ENCODE measurements around the gene GPR132.
"Not testable (repeated sequence)": the region's sequence is repeated elsewhere in the genome, so short reads cannot be mapped to it uniquely, and the experiment has no call there.

Gene GPR132

DNA sequence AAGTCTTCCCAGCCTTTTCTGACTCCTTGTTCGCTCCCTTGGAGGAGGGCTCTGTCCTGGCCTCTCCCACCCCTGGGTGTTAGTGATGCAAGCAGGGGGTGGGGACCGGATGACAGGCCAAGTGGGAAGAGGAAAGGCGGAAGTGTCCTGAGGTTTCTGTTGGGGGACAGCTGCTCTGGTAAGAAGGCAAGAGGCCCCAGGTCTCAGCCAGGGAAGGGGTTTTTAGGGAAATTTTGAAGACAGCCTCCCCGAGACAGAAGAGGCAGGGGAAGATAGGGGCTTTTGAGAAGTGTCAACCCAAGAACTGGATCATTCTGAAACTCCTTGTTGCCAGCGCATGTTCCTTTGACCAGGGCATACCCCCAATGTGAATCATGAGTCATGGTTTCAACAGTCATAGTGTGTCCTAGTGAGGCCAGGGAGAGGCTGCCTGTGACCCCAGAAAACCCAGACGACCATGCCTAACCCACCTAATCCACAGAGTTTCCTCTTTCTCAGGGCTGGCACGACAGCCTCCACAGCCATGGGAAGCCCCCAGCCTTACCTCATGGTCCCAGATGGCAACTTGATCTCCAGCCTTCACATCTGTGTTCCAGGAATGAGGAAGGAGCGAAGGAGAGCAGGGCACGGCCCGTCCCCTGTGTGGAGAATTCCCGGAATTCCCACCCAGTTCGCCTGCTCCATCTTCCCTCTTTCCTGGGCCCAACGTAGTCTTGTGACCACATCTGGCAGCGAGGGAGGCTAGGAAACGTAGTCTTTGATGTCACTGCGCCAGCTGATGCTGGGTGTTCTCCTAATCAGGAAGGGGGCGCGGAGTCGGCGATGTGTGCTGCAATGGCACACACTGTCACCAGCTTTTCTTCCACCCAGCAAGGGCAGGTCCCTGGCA lies 4.9 kb upstream of the GPR132 start:
- Histone ChIP-seq H3K9me3 (ENCODE audit: control insufficient read depth in 1 of 2, low read length in 2 of 2) (no peaks in the 10 kb centered on the region), H3K36me3 (ENCODE audit: control insufficient read depth in 1 of 2, insufficient read depth in 2 of 2, low read length in 2 of 2) (no peaks in the 10 kb centered on the region), H3K9ac (ENCODE audit: low read depth in 1 of 2, low read length in 2 of 2) (no peak overlapping the region), H3K4me3 (ENCODE audit: low read depth in 1 of 2, low read length in 2 of 2) (no peak overlapping the region), H3K27me3 (ENCODE audit: control insufficient read depth in 1 of 2, insufficient read depth in 2 of 2, low read length in 2 of 2) (peaks cover 7 to 8% of the 10 kb centered on the region in 2 donors), H3K27ac (ENCODE audit: low read depth, low read length) (no peak overlapping the region), H3K4me1 (ENCODE audit: control insufficient read depth in 1 of 2, insufficient read depth in 2 of 2, low read length in 2 of 2) (peaks cover 0 to 11% of the 10 kb centered on the region in 2 donors)

DNA sequence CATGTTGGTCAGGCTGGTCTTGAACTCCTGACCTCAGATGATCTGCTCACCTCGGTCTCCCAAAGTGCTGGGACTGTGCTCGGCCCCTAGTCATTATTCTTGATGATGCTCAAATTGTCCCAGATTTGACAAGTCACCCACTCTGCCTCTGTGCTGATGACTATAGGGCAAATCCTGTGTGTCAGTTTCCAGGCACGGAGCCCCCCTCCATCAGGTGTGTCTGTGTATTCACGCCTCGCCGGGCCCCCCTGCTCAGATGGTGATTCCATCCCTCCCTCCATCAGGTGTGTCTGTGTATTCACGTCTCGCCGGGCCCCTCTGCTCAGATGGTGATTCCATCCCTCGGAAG lies 4.3 kb upstream of the GPR132 start:
- Histone ChIP-seq H3K27ac (ENCODE audit: low read depth, low read length) (no peak overlapping the region), H3K36me3 (ENCODE audit: control insufficient read depth in 1 of 2, insufficient read depth in 2 of 2, low read length in 2 of 2) (no peaks in the 10 kb centered on the region), H3K9me3 (ENCODE audit: control insufficient read depth in 1 of 2, low read length in 2 of 2) (no peaks in the 10 kb centered on the region), H3K27me3 (ENCODE audit: control insufficient read depth in 1 of 2, insufficient read depth in 2 of 2, low read length in 2 of 2) (peaks cover 7 to 8% of the 10 kb centered on the region in 2 donors), H3K9ac (ENCODE audit: low read depth in 1 of 2, low read length in 2 of 2) (no peak overlapping the region), H3K4me3 (ENCODE audit: low read depth in 1 of 2, low read length in 2 of 2) (no peak overlapping the region), H3K4me1 (ENCODE audit: control insufficient read depth in 1 of 2, insufficient read depth in 2 of 2, low read length in 2 of 2) (peaks cover 0 to 13% of the 10 kb centered on the region in 2 donors)

DNA sequence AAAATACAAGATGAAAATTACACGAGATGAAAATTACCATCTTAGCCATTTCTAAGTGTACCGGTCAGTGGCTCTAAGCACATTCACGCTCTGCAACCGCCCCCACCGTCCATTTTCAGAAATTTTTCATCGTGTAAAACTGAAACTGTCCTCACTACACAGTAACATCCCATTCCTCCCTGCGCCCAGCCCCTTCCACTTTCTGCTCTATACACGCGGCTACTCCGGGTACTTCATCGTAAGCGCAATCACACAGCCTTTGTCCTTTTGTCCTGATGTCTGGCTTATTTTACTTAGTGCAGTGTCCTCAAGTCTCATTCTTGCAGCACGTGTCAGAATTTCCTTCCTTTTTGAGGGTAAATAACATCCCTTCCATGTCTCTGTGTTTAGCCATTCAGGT lies 3.6 kb upstream of the GPR132 start:
- Histone ChIP-seq H3K4me3 (ENCODE audit: low read depth in 1 of 2, low read length in 2 of 2) (no peak overlapping the region), H3K27ac (ENCODE audit: low read depth, low read length) (no peak overlapping the region), H3K9me3 (ENCODE audit: control insufficient read depth in 1 of 2, low read length in 2 of 2) (no peaks in the 10 kb centered on the region), H3K27me3 (ENCODE audit: control insufficient read depth in 1 of 2, insufficient read depth in 2 of 2, low read length in 2 of 2) (peaks cover 4 to 7% of the 10 kb centered on the region in 2 donors), H3K9ac (ENCODE audit: low read depth in 1 of 2, low read length in 2 of 2) (no peak overlapping the region), H3K36me3 (ENCODE audit: control insufficient read depth in 1 of 2, insufficient read depth in 2 of 2, low read length in 2 of 2) (no peaks in the 10 kb centered on the region), H3K4me1 (ENCODE audit: control insufficient read depth in 1 of 2, insufficient read depth in 2 of 2, low read length in 2 of 2) (peaks cover 0 to 13% of the 10 kb centered on the region in 2 donors)

DNA sequence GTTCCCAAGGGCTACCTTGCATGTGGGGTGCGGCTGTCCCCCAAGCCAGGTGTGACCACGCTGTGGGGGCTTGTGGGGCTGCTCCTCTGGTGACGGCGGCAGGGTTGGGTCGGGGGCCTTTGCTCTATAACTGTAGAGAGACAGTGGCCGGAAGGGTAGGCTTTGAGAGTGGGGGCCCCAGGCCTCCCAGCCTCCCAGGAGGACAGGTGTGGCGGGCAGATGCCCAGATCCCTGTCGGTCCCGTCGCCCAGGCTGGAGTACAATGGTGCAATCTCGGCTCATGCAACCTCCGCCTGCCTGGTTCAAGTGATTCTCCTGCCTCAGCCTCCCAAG lies 2.7 kb upstream of the GPR132 start:
- Histone ChIP-seq H3K27ac (ENCODE audit: low read depth, low read length) (no peak overlapping the region), H3K9ac (ENCODE audit: low read depth in 1 of 2, low read length in 2 of 2) (no peak overlapping the region)

DNA sequence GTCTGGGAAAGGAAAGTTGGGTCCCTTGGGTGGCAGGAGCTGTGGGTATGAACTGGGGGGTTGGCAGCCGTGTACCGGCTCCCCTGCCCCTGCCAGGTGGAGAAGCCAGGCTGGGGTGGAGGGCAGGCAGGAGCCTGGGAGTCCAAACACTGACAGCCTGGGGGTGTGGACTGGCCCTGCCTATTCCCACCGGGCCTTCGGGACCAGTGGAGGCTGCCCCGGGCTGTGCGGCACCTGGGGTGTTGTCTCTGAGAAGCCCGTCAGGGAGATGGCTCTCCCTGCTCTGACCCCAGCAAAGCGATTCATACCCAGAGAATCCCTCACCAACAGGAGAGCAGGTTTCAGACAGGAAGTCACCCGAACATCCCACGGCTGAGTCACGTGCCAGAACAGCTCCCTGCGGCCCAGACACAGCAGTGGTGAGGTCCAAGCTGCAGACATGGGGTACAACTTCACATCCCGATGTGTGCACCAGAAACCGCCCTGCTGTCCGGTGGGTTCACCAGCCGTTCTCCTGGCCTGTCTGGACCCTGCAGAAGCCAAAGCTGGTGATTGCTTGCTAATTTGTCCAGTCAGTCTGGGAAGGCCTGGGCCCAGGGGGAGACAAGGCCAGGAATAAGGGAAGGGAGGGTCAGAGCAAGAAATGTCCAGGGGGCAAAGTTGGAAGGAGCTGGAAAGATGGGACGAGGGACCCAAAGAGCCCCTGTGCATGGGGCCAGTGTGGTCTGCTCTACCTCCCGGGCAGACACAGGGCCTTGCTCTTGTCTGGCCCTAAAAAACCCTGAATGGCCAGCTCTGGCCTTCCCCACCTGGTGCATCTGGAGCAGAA lies 2.1 kb upstream of the GPR132 start:
- H3K4me3 ChIP-seq (ENCODE audit: low read depth in 1 of 2, low read length in 2 of 2): no peak overlapping the region
- H3K36me3 ChIP-seq (ENCODE audit: control insufficient read depth in 1 of 2, insufficient read depth in 2 of 2, low read length in 2 of 2): no peaks in the 10 kb centered on the region
- peaks cover 3 to 5% of the 10 kb centered on the region in 2 donors for H3K27me3 ChIP-seq (ENCODE audit: control insufficient read depth in 1 of 2, insufficient read depth in 2 of 2, low read length in 2 of 2)
- H3K4me1 ChIP-seq (ENCODE audit: control insufficient read depth in 1 of 2, insufficient read depth in 2 of 2, low read length in 2 of 2): peaks cover 0 to 13% of the 10 kb centered on the region in 2 donors
- no peaks in the 10 kb centered on the region for H3K9me3 ChIP-seq (ENCODE audit: control insufficient read depth in 1 of 2, low read length in 2 of 2)
- H3K27ac ChIP-seq (ENCODE audit: low read depth, low read length): no peak overlapping the region
- no peak overlapping the region for H3K9ac ChIP-seq (ENCODE audit: low read depth in 1 of 2, low read length in 2 of 2)

More for the DNA sequence above, 2.7 kb upstream of the GPR132 start:
- Histone ChIP-seq H3K4me3 (ENCODE audit: low read depth in 1 of 2, low read length in 2 of 2) (no peak overlapping the region), H3K9me3 (ENCODE audit: control insufficient read depth in 1 of 2, low read length in 2 of 2) (no peaks in the 10 kb centered on the region), H3K36me3 (ENCODE audit: control insufficient read depth in 1 of 2, insufficient read depth in 2 of 2, low read length in 2 of 2) (no peaks in the 10 kb centered on the region), H3K27me3 (ENCODE audit: control insufficient read depth in 1 of 2, insufficient read depth in 2 of 2, low read length in 2 of 2) (peaks cover 3 to 7% of the 10 kb centered on the region in 2 donors), H3K4me1 (ENCODE audit: control insufficient read depth in 1 of 2, insufficient read depth in 2 of 2, low read length in 2 of 2) (peaks cover 0 to 13% of the 10 kb centered on the region in 2 donors)

DNA sequence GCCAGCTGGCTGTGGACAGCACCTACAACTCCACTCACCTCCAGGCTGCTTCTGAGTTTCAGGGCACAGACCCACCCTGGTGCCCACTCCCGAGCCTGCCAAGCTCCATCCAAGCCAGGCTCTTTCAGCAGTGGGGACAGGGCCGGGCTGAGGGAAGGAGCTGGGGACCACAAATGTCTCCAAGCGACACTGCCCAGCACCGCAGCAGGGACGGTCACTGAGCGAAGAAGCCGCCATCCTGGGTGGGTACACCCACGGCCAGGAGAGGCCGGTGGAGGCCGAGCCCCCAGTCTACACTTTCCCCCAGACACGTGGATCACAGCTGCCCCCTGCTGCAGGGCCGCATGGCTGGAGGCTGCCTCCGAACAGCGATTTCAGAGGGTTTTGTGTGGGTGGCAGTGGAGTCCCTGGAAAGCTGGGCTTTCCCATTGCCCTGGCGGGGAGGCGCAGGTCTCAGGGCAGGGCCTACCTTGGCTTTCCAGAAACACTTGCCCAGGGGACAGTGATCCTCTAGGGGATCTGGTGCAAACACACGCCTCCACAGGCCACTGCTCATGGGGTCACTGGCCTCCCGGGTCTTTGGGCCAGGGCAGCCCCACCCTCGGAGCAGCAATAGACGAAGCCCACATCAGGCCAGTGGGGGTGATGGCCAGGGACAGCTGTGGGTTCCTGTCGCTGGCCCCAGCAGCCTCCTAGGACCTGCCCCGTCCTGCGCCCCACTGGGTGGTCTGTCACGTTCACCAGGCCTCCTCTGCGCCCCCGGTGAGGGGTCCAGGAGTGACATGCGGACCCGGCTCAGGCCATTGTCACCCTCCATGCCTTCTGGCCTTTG lies 1.2 kb upstream of the GPR132 start:
- H3K27ac ChIP-seq (ENCODE audit: low read depth, low read length): no peak overlapping the region
- no peaks in the 10 kb centered on the region for H3K36me3 ChIP-seq (ENCODE audit: control insufficient read depth in 1 of 2, insufficient read depth in 2 of 2, low read length in 2 of 2)
- no peaks in the 10 kb centered on the region for H3K9me3 ChIP-seq (ENCODE audit: control insufficient read depth in 1 of 2, low read length in 2 of 2)
- no peak overlapping the region for H3K9ac ChIP-seq (ENCODE audit: low read depth in 1 of 2, low read length in 2 of 2)
- H3K27me3 ChIP-seq (ENCODE audit: control insufficient read depth in 1 of 2, insufficient read depth in 2 of 2, low read length in 2 of 2): peaks cover under 1 to 2% of the 10 kb centered on the region in 2 donors
- H3K4me1 ChIP-seq (ENCODE audit: control insufficient read depth in 1 of 2, insufficient read depth in 2 of 2, low read length in 2 of 2): peaks cover 0 to 21% of the 10 kb centered on the region in 2 donors
- H3K4me3 ChIP-seq (ENCODE audit: low read depth in 1 of 2, low read length in 2 of 2): no peak overlapping the region

DNA sequence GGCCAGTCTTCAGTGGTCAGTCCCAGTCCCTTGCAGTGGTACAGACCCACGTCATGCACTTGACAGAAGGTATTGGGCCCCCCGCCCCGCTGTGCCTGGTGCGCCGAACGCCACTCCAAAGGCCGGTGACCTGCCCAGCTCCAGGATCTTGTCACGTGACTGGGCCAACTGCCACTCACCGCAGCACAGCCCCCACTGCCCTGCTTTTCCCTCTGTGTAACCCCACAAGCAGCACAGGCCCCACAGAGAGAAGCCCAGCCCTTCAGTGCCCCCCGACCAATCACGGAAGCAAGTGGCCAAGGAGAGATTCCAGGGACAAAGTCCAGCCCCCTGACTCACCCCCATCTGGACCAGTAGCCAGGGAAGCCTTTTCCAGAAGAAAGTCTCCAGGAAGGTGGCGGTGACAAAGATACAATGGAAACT lies 498 bp downstream of the GPR132 start:
- Histone ChIP-seq H3K4me3 (ENCODE audit: low read depth in 1 of 2, low read length in 2 of 2) (peak overlapping the region; percentile 61 to 65), H3K36me3 (ENCODE audit: control insufficient read depth in 1 of 2, insufficient read depth in 2 of 2, low read length in 2 of 2) (no peaks in the 10 kb centered on the region), H3K27me3 (ENCODE audit: control insufficient read depth in 1 of 2, insufficient read depth in 2 of 2, low read length in 2 of 2) (no peaks in the 10 kb centered on the region), H3K9ac (ENCODE audit: low read depth in 1 of 2, low read length in 2 of 2) (peak overlapping the region; percentile 54 to 66), H3K9me3 (ENCODE audit: control insufficient read depth in 1 of 2, low read length in 2 of 2) (no peaks in the 10 kb centered on the region), H3K27ac (ENCODE audit: low read depth, low read length) (peak overlapping the region; percentile 56), H3K4me1 (ENCODE audit: control insufficient read depth in 1 of 2, insufficient read depth in 2 of 2, low read length in 2 of 2) (peaks cover 3 to 39% of the 10 kb centered on the region in 2 donors)

DNA sequence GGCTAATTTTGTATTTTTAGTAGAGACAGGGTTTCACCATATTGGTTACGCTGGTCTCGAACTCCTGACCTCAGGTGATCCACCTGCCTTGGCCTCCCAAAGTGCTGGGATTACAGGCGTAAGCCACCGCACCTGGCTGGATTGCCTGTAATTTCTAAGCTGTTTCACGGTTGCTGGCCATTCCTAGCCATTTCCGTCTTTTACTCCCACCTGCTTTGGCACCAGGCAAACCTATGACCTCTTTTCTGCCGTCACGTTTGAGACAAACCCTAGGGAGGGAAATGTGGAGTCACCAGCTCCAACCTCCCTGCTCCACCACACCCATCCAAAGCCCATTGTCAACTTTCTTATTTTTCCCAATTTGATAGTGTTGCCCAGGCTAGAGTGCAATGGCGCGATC lies 1.2 kb downstream of the GPR132 start:
- Histone ChIP-seq H3K27me3 (ENCODE audit: control insufficient read depth in 1 of 2, insufficient read depth in 2 of 2, low read length in 2 of 2) (no peaks in the 10 kb centered on the region), H3K4me1 (ENCODE audit: control insufficient read depth in 1 of 2, insufficient read depth in 2 of 2, low read length in 2 of 2) (peaks cover 3 to 40% of the 10 kb centered on the region in 2 donors), H3K9me3 (ENCODE audit: control insufficient read depth in 1 of 2, low read length in 2 of 2) (no peaks in the 10 kb centered on the region), H3K9ac (ENCODE audit: low read depth in 1 of 2, low read length in 2 of 2) (no peak overlapping the region), H3K4me3 (ENCODE audit: low read depth in 1 of 2, low read length in 2 of 2) (peak overlapping the region; percentile 61 to 65), H3K36me3 (ENCODE audit: control insufficient read depth in 1 of 2, insufficient read depth in 2 of 2, low read length in 2 of 2) (no peaks in the 10 kb centered on the region), H3K27ac (ENCODE audit: low read depth, low read length) (no peak overlapping the region)

DNA sequence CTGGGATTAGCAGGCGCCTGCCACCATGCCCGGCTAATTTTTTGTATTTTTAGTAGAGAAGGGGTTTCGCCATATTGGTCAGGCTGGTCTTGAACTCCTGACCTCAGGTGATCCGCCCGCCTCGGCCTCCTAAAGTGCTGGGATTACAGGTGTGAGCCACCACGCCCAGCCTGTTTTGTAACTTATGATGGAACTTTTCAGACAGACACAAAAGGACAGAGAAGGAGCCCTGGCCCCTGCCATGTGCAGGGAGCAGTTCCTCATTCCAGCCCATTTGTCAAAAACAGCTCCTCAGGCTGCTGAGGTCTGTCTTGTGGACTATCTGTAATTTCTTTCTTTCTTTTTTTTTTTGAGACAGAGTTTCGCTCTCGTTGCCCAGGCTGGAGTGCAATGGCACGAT lies 1.7 kb downstream of the GPR132 start:
- not testable (repeated sequence) for H3K27me3 ChIP-seq (ENCODE audit: control insufficient read depth in 1 of 2, insufficient read depth in 2 of 2, low read length in 2 of 2); H3K27ac ChIP-seq (ENCODE audit: low read depth, low read length); H3K9ac ChIP-seq (ENCODE audit: low read depth in 1 of 2, low read length in 2 of 2); H3K9me3 ChIP-seq (ENCODE audit: control insufficient read depth in 1 of 2, low read length in 2 of 2); H3K36me3 ChIP-seq (ENCODE audit: control insufficient read depth in 1 of 2, insufficient read depth in 2 of 2, low read length in 2 of 2); H3K4me3 ChIP-seq (ENCODE audit: low read depth in 1 of 2, low read length in 2 of 2)
- peaks cover 3 to 40% of the 10 kb centered on the region in 2 donors for H3K4me1 ChIP-seq (ENCODE audit: control insufficient read depth in 1 of 2, insufficient read depth in 2 of 2, low read length in 2 of 2)

Measured in duodenal mucosa (tissue), 2 donors.